B cell (primary cell): ENCODE measurements around the gene QSOX1. TPM values are rescaled to one million over a fixed set of nuclear protein-coding genes. Genes with fewer than 3 reads are reported as not detected.

Source experiments
- ATAC-seq: fragments of 200-7000 bp; cut with Tn5 transposase; one replicate; pipeline ENCODE4 v1.10.0; 2021; ENCODE audit warnings: low read depth, mild to moderate bottlenecking, moderate number of reproducible peaks, moderate library complexity
- CTCF ChIA-PET: fragments of 350-600 bp; sonication (Branson Sonifier 250); formaldehyde crosslinking; loops from one replicate; lab custom pipeline; 2021; ENCODE audit warnings: antibody characterized with exemption, inconsistent platforms; lab: Charles Lee
- POLR2A ChIA-PET: fragments of 350-600 bp; sonication (Branson Sonifier 250); formaldehyde crosslinking; loops from one replicate; lab custom pipeline; 2021; ENCODE audit warnings: antibody characterized with exemption; lab: Charles Lee
- DNase-seq: peaks from one replicate; pipeline ENCODE4 v3.0.0; 2013
- H2AFZ ChIP-seq: 2 replicates; pipeline ENCODE4 v1.6.1; 2012; ENCODE audit warnings: mild to moderate bottlenecking, low read depth, low read length; ENCODE audit not compliant: insufficient read depth, poor library complexity, severe bottlenecking
- H3K27ac ChIP-seq, 2 donors: 1 replicate in 1 of 2; 2 replicates in 1 of 2; pipeline ENCODE4 v1.5.1; 2012 to 2013; ENCODE audit warnings: low read length in 2 of 2, mild to moderate bottlenecking in 2 of 2, moderate library complexity in 1 of 2
- H3K27me3 ChIP-seq, 4 experiments: fragments of 200-600 bp in 1 of 4; sonication (generic) in 1 of 4; replicated peaks in 1 of 4; 1 replicate in 2 of 4; 2 replicates in 2 of 4; pipeline versions ENCODE4 v1.6.1 to v1.7.0; 2013 to 2016; ENCODE audit warnings: low read length in 3 of 4, mild to moderate bottlenecking in 2 of 4, mixed read lengths in 1 of 4, moderate library complexity in 1 of 4; ENCODE audit not compliant: insufficient read depth in 4 of 4, control insufficient read depth in 3 of 4; ENCODE audit errors: control extremely low read depth in 1 of 4
- H3K36me3 ChIP-seq, 2 experiments: replicated peaks in 1 of 2; 1 replicate in 1 of 2; 2 replicates in 1 of 2; pipeline versions ENCODE4 v1.6.1 to v1.7.1; 2013; ENCODE audit warnings: low read length in 1 of 2; ENCODE audit not compliant: insufficient read depth in 2 of 2, control insufficient read depth in 1 of 2; ENCODE audit errors: control extremely low read depth in 1 of 2, extremely low read depth in 1 of 2
- H3K4me1 ChIP-seq, 2 donors: fragments of 200-600 bp in 1 of 2; sonication (generic) in 1 of 2; 1 replicate in 1 of 2; 2 replicates in 1 of 2; pipeline versions ENCODE4 v1.5.1 to v1.6.1; 2013 to 2017; ENCODE audit warnings: low read length in 2 of 2; ENCODE audit not compliant: control insufficient read depth in 2 of 2, insufficient read depth in 2 of 2
- H3K4me2 ChIP-seq: replicated peaks from 2 replicates; pipeline ENCODE3; 2012; ENCODE audit warnings: mild to moderate bottlenecking, low read depth, low read length; ENCODE audit not compliant: poor library complexity, severe bottlenecking
- H3K4me3 ChIP-seq, 5 experiments: fragments of 200-600 bp in 1 of 5; sonication (generic) in 1 of 5; 1 replicate in 3 of 5; 2 replicates in 2 of 5; pipeline versions ENCODE4 v1.5.1 to v1.7.0; 2011 to 2016; ENCODE audit warnings: low read length in 4 of 5, mild to moderate bottlenecking in 4 of 5, low read depth in 2 of 5, control low read depth in 1 of 5, moderate library complexity in 1 of 5; ENCODE audit not compliant: insufficient read depth in 1 of 5; ENCODE audit errors: control extremely low read depth in 1 of 5, extremely low read depth in 1 of 5
- H3K79me2 ChIP-seq: fragments of 200-600 bp; sonication (generic); one replicate; pipeline ENCODE4 v1.6.0; 2016; ENCODE audit warnings: low read length; ENCODE audit not compliant: control insufficient read depth, insufficient read depth
- H3K9ac ChIP-seq: fragments of 200-600 bp; sonication (generic); 2 replicates; pipeline ENCODE4 v1.6.1; 2017; ENCODE audit warnings: mild to moderate bottlenecking, low read length, moderate library complexity
- H3K9me3 ChIP-seq, 3 donors: one replicate each; pipeline versions ENCODE4 v1.6.1 to v1.7.1; 2013; ENCODE audit warnings: low read length in 2 of 3; ENCODE audit not compliant: control insufficient read depth in 2 of 3, insufficient read depth in 1 of 3; ENCODE audit errors: control extremely low read depth in 1 of 3
- H4K20me1 ChIP-seq: 2 replicates; pipeline ENCODE4 v1.6.0; 2012; ENCODE audit warnings: mild to moderate bottlenecking, low read length; ENCODE audit not compliant: insufficient read depth, control insufficient read depth, poor library complexity, severe bottlenecking
- H3K27ac Mint-ChIP-seq: one replicate; pipeline ENCODE4 v1.8.0; 2021; ENCODE audit warnings: mixed read lengths
- H3K27me3 Mint-ChIP-seq: one replicate; pipeline ENCODE4 v1.8.0; 2021; ENCODE audit warnings: mixed read lengths
- H3K4me1 Mint-ChIP-seq: one replicate; pipeline ENCODE4 v1.8.0; 2021; ENCODE audit warnings: mixed read lengths
- H3K4me3 Mint-ChIP-seq: one replicate; pipeline ENCODE4 v1.8.0; 2021; ENCODE audit warnings: mixed read lengths
- H3K9me3 Mint-ChIP-seq: one replicate; pipeline ENCODE4 v1.8.0; 2022; ENCODE audit warnings: mixed read lengths; ENCODE audit not compliant: insufficient read depth
- CTCF ChIP-seq: fragments of 200-600 bp; IDR thresholded peaks from one replicate; pipeline ENCODE4 v1.8.0; 2022; ENCODE audit warnings: antibody characterized with exemption, mild to moderate bottlenecking
- EZH2 ChIP-seq: IDR thresholded peaks from 2 replicates; pipeline ENCODE4 v1.6.1; 2012; ENCODE audit warnings: borderline replicate concordance, low read depth, mild to moderate bottlenecking, moderate library complexity, low read length; ENCODE audit not compliant: insufficient read depth, poor library complexity, severe bottlenecking
- WGBS: methylation state at CpG from one replicate; pipeline ENCODE4 v1.1.5; 2013; ENCODE audit warnings: missing lambda C conversion rate; ENCODE audit not compliant: insufficient coverage; 5-methylcytosine and 5-hydroxymethylcytosine counted together
- intact Hi-C: fragments of 100-400 bp; cut with micrococcal nuclease; formaldehyde crosslinking; loops from one replicate; pipeline ENCODE4 v1.10.0; 2022
- polyA plus RNA-seq: library from polyadenylated mRNA; depleted of rRNA; stranded (reverse); fragments of >200 nt; gene quantifications from 2 replicates; pipeline ENCODE4 v1.2.3, GENCODE V29; 2012
- total RNA-seq, 2 donors: library from RNA; stranded (reverse); fragments of 120-200 nt in 1 of 2; gene quantifications; 1 replicate in 1 of 2; 2 replicates in 1 of 2; pipeline versions ENCODE4 v1.2.3 to v1.2.4, GENCODE V29; 2013 to 2022

QSOX1 gene
- total and polyA plus RNA-seq, 2 donors (not counting 1 experiment from before 2014, with no cell fraction given): 11.4 to 20.6 TPM

GRCh38 chr1:180170546-180171151, 16.0 kb downstream of the QSOX1 start:
- H3K27me3 Mint-ChIP-seq: no peaks in the 10 kb centered on the region
- ChIA-PET CTCF (interaction anchor here (8.5 kb wide), 1 partner anchor 8 kb away, joined by 62 read pairs; no protein-coding TSS in a partner anchor), POLR2A (no interaction called here)
- 79% methylated on average over 4 of the region's 4 CpGs for WGBS
- Histone ChIP-seq H4K20me1 (no peaks in the 10 kb centered on the region), H3K4me1 (no peaks in the 10 kb centered on the region), H3K79me2 (no peaks in the 10 kb centered on the region), H3K27me3 (no peaks in the 10 kb centered on the region), H3K9me3 (no peaks in the 10 kb centered on the region), H3K27ac (no peak overlapping the region), H3K36me3 (peaks cover 0 to 6% of the 10 kb centered on the region in 2 experiments), H3K9ac (no peak overlapping the region), H3K4me2 (no peak overlapping the region), H3K4me3 (no peak overlapping the region), H2AFZ (no peak overlapping the region)
- H3K4me3 Mint-ChIP-seq: no peak overlapping the region
- H3K27ac Mint-ChIP-seq: no peak overlapping the region
- ATAC-seq (no peak), DNase-seq (no peak)
- H3K4me1 Mint-ChIP-seq: no peaks in the 10 kb centered on the region
- no peaks in the 10 kb centered on the region for H3K9me3 Mint-ChIP-seq
- TF ChIP-seq EZH2: no peak
- TF ChIP-seq CTCF: no peak
- intact Hi-C loops: no loop called here

GRCh38 chr1:180171691-180172090, 17.0 kb downstream of the QSOX1 start:
- no peaks in the 10 kb centered on the region for H3K79me2 ChIP-seq
- ChIA-PET POLR2A (no interaction called here), CTCF (no interaction called here)
- H3K27me3 ChIP-seq: no peaks in the 10 kb centered on the region
- no peaks in the 10 kb centered on the region for H3K9me3 ChIP-seq
- H3K4me2 ChIP-seq: no peak overlapping the region
- no peaks in the 10 kb centered on the region for H3K4me1 ChIP-seq
- Mint-ChIP-seq H3K27ac (no peak overlapping the region), H3K27me3 (no peaks in the 10 kb centered on the region), H3K9me3 (no peaks in the 10 kb centered on the region), H3K4me3 (no peak overlapping the region), H3K4me1 (no peaks in the 10 kb centered on the region)
- TF ChIP-seq EZH2 (no peak), CTCF (no peak)
- ATAC-seq (no peak), DNase-seq (no peak)
- H4K20me1 ChIP-seq: no peaks in the 10 kb centered on the region
- H3K9ac ChIP-seq: no peak overlapping the region
- H3K4me3 ChIP-seq: no peak overlapping the region
- 98% methylated on average over 7 of the region's 8 CpGs for WGBS
- H3K27ac ChIP-seq: no peak overlapping the region
- intact Hi-C loops: no loop called here
- peaks cover 0 to 6% of the 10 kb centered on the region in 2 experiments for H3K36me3 ChIP-seq
- no peak overlapping the region for H2AFZ ChIP-seq
